Measurements from ENCODE around the gene ARHGEF40. TPM values are rescaled to one million over a fixed set of nuclear protein-coding genes. Genes with fewer than 3 reads are reported as not detected.

The ARHGEF40 gene
- total and polyA plus RNA-seq, 10 of the 15 experiments (the other 5 are each of a cell fraction or from before 2014, with no cell fraction given): 0.03 to 0.31 (median 0.08) TPM; not detected in 2

- H4K20me1 ChIP-seq (ENCODE audit: control insufficient read depth, insufficient read depth): no peaks in the 10 kb centered on the region
- no peak for ATAC-seq
- H3K4me1 ChIP-seq (ENCODE audit: control insufficient read depth, insufficient read depth, low read length): peaks cover 4% of the 10 kb centered on the region; the same call in 1 of the 2 replicates
- H2AFZ ChIP-seq (ENCODE audit: control insufficient read depth, low read depth, low read length): no peak overlapping the region
- no peak overlapping the region for H3K27ac ChIP-seq (ENCODE audit: control insufficient read depth, insufficient read depth)
- TF ChIP-seq CEBPB (IDR thresholded peaks at IDR 0.05; ENCODE audit: borderline replicate concordance in 1 of 2, low read depth in 2 of 2, low read length in 2 of 2) (no peak), ZNF217 (IDR thresholded peaks at IDR 0.05) (no peak), STAT3 (IDR thresholded peaks at IDR 0.05; ENCODE audit: low read depth, low read length) (no peak), NFIC (IDR thresholded peaks at IDR 0.05; ENCODE audit: low read depth, low read length) (no peak), IRF5 (IDR thresholded peaks at IDR 0.05; ENCODE audit: borderline replicate concordance) (no peak), PKNOX1 (IDR thresholded peaks at IDR 0.05) (no peak), TCF7 (IDR thresholded peaks at IDR 0.05; ENCODE audit: borderline replicate concordance) (no peak), BHLHE40 (IDR thresholded peaks at IDR 0.05; ENCODE audit: borderline replicate concordance in 1 of 2, low read depth in 2 of 2, low read length in 1 of 2) (no peak), GABPA (IDR thresholded peaks at IDR 0.05; ENCODE audit: low read depth) (no peak), JUNB (IDR thresholded peaks at IDR 0.05) (no peak), MXI1 (IDR thresholded peaks at IDR 0.05; ENCODE audit: low read depth, low read length) (no peak)
- TF ChIP-seq, protein P1, sequence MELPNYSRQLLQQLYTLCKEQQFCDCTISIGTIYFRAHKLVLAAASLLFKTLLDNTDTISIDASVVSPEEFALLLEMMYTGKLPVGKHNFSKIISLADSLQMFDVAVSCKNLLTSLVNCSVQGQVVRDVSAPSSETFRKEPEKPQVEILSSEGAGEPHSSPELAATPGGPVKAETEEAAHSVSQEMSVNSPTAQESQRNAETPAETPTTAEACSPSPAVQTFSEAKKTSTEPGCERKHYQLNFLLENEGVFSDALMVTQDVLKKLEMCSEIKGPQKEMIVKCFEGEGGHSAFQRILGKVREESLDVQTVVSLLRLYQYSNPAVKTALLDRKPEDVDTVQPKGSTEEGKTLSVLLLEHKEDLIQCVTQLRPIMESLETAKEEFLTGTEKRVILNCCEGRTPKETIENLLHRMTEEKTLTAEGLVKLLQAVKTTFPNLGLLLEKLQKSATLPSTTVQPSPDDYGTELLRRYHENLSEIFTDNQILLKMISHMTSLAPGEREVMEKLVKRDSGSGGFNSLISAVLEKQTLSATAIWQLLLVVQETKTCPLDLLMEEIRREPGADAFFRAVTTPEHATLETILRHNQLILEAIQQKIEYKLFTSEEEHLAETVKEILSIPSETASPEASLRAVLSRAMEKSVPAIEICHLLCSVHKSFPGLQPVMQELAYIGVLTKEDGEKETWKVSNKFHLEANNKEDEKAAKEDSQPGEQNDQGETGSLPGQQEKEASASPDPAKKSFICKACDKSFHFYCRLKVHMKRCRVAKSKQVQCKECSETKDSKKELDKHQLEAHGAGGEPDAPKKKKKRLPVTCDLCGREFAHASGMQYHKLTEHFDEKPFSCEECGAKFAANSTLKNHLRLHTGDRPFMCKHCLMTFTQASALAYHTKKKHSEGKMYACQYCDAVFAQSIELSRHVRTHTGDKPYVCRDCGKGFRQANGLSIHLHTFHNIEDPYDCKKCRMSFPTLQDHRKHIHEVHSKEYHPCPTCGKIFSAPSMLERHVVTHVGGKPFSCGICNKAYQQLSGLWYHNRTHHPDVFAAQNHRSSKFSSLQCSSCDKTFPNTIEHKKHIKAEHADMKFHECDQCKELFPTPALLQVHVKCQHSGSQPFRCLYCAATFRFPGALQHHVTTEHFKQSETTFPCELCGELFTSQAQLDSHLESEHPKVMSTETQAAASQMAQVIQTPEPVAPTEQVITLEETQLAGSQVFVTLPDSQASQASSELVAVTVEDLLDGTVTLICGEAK (IDR thresholded peaks at IDR 0.05; ENCODE audit: borderline replicate concordance): no peak
- no peak for FAIRE-seq
- BruUV-seq (replicated peaks): no TSS peak
- intact Hi-C loops (cut with micrococcal nuclease; ENCODE audit: unreplicated experiment) (no loop called here), in situ Hi-C loops (cut with MboI) (no loop called here)
- ChIA-PET RAD21 (ENCODE audit: unreplicated experiment) (interaction anchor here (0.8 kb wide), 1 partner anchor 46 kb away, joined by 3 read pairs; no protein-coding TSS in a partner anchor), SMC1A (ENCODE audit: uncharacterized antibody, unreplicated experiment) (interaction anchor here (1.6 kb wide), 1 partner anchor 50 kb away, joined by 4 read pairs; no protein-coding TSS in a partner anchor), CTCF (interaction anchor here (1.3 to 1.8 kb wide), 2 partner anchors 11 to 68 kb away, joined by 3 to 6 read pairs; no protein-coding TSS in a partner anchor), POLR2A (no interaction called here)
- WGBS (ENCODE audit: insufficient coverage, insufficient replicate concordance, low lambda C conversion rate, missing lambda C conversion rate): 45% methylated on average over 5 of the region's 5 CpGs
- no peak overlapping the region for H3K4me2 ChIP-seq (ENCODE audit: control insufficient read depth, insufficient read depth)
- peaks cover 15 to 18% of the 10 kb centered on the region in 2 experiments for H3K27me3 ChIP-seq (replicated peaks in 1 of 2; ENCODE audit: control insufficient read depth in 2 of 2, insufficient read depth in 2 of 2, low read length in 1 of 2)
- H3K9me3 ChIP-seq (replicated peaks; ENCODE audit: control insufficient read depth, insufficient read depth, low read length): no peaks in the 10 kb centered on the region
- H3K4me3 ChIP-seq: no peak overlapping the region
- no peak overlapping the region for H3K9ac ChIP-seq (ENCODE audit: control insufficient read depth, insufficient read depth, low read length)
- no peak for DNase-seq (ENCODE audit: low read depth, low spot score)
- H3K79me2 ChIP-seq (ENCODE audit: control insufficient read depth, insufficient read depth, low read length): no peaks in the 10 kb centered on the region
- H3K36me3 ChIP-seq (ENCODE audit: control insufficient read depth in 2 of 2, insufficient read depth in 2 of 2, low read length in 1 of 2): no peaks in the 10 kb centered on the region
These were observed 49.0 kb upstream of the ARHGEF40 start for GRCh38 chr14:21020977-21021545.

Measured in GM12878 (cell line).